AG20443 (cell line): ENCODE measurements around the gene MIF.
"Not testable (repeated sequence)": the region's sequence is repeated elsewhere in the genome, so short reads cannot be mapped to it uniquely, and the experiment has no call there.

Source experiments
- DNase-seq: peaks from one replicate; pipeline ENCODE4 v3.0.0; 2012; ENCODE audit warnings: low spot score, mixed read lengths

MIF gene

GRCh38 chr22:23877566-23877965 lies 16.6 kb upstream of the MIF start:
- DNase-seq, result no peak

GRCh38 chr22:23878219-23878618 lies 16.0 kb upstream of the MIF start:
- DNase-seq, result no peak

DNA sequence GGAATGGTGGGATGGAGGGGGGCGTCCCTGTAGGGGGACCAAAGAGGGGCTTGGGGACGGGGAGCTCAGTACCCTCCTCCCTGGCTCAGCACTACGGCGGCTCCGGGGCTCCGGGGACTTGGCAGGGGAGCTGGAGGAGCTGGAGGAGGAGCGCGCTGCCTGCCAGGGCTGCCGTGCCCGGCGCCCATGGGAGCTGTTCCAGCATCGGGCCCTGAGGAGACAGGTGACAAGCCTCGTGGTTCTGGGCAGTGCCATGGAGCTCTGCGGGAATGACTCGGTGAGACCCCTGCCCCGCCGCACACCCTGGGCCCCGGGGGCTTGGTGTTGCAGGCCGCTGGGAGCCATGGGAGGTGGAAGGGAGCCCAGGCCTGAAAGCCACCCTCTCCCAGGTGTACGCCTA lies 11.8 kb upstream of the MIF start:
- no peak for DNase-seq

DNA sequence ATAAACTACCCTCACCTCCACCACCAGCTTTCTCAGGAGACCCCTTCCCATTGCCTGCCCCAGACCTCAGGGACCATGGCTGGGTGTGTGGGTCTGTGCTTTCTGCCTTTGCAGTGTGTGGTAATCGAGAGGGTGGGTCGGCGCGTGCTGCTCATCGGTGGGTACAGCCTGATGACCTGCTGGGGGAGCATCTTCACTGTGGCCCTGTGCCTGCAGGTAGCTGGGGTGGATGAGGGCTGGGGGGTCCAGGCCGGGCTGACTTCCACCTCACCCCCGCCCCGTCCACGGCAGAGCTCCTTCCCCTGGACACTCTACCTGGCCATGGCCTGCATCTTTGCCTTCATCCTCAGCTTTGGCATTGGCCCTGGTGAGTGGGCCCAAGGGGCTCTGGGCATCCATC lies 10.5 kb upstream of the MIF start:
- DNase-seq, result no peak

DNA sequence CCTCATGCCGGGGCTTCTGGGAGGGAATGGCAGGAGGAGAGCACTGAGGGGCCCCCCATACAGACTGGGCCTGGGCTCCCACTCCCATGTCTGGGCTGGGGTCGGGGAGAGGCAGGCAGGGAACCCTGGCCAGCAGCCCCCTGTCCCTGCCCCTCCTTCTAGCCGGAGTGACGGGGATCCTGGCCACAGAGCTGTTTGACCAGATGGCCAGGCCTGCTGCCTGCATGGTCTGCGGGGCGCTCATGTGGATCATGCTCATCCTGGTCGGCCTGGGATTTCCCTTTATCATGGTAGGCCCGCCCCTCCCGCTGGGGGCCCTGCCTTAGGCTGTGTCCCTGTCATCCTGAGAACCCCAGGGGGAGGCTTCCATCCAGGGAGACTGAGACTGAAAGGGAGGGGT lies 10.0 kb upstream of the MIF start:
- no peak for DNase-seq

GRCh38 chr22:23888615-23889401 lies 5.4 kb upstream of the MIF start:
- peak; percentile 53 for DNase-seq

DNA sequence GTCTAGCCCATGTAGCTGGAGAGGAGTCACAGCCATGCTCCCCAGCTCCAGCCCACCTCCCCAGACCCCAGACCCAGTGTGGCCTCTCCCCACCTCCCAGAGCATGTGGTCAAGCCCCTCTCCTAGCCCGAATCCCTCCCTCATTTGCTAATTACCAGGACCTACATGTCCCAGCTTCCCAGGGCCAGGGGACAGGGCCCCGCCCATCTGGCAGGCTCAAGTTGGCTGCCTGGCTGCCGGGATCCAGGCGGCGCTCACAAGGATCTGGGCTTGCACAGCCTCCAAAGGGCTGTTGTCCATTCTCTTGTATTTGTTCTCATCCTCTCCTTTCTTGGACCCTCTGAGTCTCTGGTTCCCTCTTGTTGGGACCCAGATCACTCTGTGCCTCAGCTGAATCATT lies 4.6 kb upstream of the MIF start:
- peak; percentile 31 for DNase-seq

GRCh38 chr22:23891726-23892125 lies 2.5 kb upstream of the MIF start:
- DNase-seq, result no peak

- no peak for DNase-seq
Measured at GRCh38 chr22:23892130-23892529, 2.1 kb upstream of the MIF start.

- no peak for DNase-seq
Measured at GRCh38 chr22:23892706-23893105, 1.5 kb upstream of the MIF start.

DNA sequence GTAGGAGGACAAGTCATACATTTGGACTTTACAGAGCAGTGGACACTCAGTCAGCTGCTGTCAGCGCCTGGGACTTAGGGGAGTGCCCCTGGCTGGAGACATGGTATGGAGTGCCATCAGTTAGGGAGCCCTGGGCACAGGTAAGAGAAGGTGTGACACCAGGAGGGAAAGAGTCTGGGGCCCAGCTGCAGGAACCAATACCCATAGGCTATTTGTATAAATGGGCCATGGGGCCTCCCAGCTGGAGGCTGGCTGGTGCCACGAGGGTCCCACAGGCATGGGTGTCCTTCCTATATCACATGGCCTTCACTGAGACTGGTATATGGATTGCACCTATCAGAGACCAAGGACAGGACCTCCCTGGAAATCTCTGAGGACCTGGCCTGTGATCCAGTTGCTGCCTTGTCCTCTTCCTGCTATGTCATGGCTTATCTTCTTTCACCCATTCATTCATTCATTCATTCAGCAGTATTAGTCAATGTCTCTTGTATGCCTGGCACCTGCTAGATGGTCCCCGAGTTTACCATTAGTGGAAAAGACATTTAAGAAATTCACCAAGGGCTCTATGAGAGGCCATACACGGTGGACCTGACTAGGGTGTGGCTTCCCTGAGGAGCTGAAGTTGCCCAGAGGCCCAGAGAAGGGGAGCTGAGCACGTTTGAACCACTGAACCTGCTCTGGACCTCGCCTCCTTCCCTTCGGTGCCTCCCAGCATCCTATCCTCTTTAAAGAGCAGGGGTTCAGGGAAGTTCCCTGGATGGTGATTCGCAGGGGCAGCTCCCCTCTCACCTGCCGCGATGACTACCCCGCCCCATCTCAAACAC lies 850 bp upstream of the MIF start:
- no peak for DNase-seq

DNA sequence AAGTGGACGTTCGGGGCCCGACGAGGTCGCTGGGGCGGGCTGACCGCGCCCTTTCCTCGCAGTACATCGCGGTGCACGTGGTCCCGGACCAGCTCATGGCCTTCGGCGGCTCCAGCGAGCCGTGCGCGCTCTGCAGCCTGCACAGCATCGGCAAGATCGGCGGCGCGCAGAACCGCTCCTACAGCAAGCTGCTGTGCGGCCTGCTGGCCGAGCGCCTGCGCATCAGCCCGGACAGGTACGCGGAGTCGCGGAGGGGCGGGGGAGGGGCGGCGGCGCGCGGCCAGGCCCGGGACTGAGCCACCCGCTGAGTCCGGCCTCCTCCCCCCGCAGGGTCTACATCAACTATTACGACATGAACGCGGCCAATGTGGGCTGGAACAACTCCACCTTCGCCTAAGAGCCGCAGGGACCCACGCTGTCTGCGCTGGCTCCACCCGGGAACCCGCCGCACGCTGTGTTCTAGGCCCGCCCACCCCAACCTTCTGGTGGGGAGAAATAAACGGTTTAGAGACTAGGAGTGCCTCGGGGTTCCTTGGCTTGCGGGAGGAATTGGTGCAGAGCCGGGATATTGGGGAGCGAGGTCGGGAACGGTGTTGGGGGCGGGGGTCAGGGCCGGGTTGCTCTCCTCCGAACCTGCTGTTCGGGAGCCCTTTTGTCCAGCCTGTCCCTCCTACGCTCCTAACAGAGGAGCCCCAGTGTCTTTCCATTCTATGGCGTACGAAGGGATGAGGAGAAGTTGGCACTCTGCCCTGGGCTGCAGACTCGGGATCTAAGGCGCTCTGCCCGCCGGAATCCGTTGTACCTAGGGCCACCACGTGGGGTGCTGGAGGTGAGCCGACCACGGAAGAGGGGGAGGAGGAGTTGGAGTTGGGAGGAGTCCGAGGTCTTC lies 771 bp downstream of the MIF start:
- peak; percentile 79 for DNase-seq

DNA sequence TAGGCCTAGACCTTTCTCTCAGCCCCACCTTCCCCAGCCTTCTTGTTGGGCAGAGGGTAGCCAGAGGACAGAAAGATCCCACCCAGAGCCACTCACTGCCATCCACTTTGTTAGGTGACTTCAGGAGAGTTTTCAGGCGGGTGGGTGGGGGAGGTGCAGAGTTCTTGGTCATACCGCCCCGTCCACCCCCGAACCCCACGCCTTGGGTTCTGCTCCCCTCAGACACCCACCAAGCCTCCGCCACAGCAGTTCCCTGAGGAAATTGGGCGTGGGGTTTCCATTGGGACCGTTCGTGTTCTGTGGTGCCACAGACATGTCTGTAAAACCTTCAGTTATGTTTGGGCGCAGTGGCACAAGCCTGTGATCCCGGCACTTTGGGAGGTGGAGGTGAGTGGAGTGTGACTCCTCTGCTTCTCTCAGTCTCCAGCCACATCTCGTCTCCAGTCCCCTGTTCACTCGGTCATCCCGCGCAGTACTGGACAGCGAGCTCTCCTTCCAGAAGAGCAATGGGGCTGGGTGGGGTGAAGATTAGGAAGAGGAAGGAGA lies 1.5 kb downstream of the MIF start:
- DNase-seq, result no peak

DNA sequence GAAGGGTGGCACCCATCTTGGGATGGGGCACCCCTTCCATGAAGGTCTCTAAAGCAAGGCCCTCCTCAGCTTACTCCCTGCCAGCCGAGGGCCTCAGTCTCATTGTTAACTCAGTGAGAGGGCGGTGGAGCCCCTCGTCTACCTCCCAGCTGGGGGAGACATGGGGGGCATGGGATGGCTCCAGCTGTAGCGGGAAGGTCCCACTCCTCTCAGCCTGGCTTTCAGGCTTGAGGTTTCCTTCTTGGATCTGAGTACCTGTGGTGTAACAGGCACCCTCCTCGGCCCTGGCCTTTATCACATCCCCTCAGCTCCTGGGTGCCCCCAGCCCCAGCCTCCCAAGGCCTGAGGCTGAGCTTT lies 2.0 kb downstream of the MIF start:
- no peak for DNase-seq

DNA sequence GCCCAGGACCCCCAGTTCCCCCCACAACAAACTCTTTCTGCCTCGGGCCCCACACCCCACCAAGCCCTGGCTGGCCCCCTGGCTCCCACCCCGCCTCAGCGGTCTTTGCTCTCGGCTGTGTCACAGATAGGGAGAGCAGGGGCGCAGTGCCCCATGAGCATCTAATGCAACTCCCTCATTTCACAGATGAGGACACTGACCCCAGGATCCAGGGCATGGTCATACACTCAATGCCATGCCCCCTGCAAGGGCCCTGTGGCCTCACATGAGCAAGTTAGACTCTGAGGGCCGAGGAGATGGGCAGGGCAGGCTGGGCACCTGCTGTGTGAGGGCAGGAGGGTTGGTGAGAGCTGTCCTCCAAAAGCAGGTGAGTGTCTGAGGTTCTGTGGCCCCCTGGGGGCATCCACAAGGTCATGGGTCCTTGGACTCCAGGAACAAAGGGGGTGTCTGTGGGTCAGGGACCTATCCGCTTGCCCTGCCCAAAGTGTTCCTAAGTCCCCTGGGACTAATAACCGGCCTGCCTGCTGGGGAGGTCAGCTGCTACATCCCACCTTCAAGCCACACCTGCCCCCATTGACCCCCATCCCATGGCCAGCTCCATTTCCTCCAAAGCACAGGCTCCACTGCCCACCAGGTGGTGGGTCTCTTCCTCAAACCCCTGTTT lies 2.5 kb downstream of the MIF start:
- no peak for DNase-seq

DNA sequence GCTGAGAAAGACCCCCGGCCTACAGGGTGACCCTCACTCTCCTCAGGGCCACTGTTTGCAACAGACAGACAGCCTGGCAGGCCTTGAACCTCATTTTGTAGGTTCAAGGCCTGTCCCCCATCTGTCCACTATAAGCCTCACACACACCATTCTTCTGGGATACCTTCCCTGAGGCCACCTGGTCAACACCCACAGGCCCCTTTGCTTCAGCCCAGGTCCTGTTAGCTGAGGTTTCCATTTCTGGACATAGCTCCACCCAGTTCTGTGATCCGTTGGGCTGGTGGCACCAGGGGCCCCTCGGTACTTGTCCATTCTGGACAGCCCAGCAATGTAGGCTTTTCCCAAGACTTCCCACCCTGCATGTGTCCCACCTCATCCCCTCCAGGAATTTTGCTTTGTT lies 3.1 kb downstream of the MIF start:
- DNase-seq, result no peak

GRCh38 chr22:23898006-23898974 lies 4.1 kb downstream of the MIF start:
- DNase-seq, result no peak

DNA sequence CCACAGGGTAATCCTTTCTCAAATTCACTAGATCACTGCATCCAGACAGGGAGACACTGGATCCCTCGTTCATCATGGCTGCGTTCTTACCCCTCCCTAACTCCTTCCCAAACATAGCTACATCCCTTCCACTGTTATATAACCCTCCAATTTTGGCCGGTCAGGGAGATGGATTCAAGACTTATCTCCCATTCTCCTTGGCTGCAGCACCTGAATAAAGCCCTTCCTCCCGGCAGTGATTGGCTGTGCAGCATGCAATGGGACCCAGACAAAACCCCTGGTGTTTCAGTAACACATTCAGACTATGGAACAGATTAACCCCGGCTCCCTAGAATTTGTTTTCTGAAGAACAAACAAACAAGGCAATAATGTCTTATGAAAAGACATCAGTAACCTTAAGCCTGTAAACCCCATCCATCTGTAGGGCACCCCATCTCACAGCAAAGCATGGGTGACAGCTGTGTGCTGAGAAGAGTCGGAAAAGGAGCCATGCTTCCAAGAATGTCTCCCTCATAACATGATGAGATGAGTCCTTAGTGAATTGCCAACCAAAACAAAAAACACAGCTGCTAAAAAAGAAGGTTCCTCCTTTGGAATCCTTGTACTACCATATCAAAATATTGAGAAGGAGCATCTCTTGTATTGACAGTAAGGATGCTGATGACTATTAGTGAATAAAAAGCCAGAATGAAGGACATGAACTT lies 5.0 kb downstream of the MIF start:
- DNase-seq, result no peak

- not testable (repeated sequence) for DNase-seq
Measured at GRCh38 chr22:23900227-23900626, 6.0 kb downstream of the MIF start.

- no peak for DNase-seq
Measured at GRCh38 chr22:23901600-23901999, 7.4 kb downstream of the MIF start.
